ENCODE data around the gene B9D1.

Gene B9D1

GRCh38 chr17:19399750-19400450 lies 37.4 kb upstream of the B9D1 start:
- H3K27ac ChIP-seq: peak overlapping the region in 1 of 2 donors; percentile 48
- no peak overlapping the region for H3K4me3 ChIP-seq
- TF ChIP-seq, protein P1, sequence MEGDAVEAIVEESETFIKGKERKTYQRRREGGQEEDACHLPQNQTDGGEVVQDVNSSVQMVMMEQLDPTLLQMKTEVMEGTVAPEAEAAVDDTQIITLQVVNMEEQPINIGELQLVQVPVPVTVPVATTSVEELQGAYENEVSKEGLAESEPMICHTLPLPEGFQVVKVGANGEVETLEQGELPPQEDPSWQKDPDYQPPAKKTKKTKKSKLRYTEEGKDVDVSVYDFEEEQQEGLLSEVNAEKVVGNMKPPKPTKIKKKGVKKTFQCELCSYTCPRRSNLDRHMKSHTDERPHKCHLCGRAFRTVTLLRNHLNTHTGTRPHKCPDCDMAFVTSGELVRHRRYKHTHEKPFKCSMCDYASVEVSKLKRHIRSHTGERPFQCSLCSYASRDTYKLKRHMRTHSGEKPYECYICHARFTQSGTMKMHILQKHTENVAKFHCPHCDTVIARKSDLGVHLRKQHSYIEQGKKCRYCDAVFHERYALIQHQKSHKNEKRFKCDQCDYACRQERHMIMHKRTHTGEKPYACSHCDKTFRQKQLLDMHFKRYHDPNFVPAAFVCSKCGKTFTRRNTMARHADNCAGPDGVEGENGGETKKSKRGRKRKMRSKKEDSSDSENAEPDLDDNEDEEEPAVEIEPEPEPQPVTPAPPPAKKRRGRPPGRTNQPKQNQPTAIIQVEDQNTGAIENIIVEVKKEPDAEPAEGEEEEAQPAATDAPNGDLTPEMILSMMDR (IDR thresholded peaks at IDR 0.05): no peak
- DNase-seq (ENCODE audit: low spot score): peak; percentile 73

DNA sequence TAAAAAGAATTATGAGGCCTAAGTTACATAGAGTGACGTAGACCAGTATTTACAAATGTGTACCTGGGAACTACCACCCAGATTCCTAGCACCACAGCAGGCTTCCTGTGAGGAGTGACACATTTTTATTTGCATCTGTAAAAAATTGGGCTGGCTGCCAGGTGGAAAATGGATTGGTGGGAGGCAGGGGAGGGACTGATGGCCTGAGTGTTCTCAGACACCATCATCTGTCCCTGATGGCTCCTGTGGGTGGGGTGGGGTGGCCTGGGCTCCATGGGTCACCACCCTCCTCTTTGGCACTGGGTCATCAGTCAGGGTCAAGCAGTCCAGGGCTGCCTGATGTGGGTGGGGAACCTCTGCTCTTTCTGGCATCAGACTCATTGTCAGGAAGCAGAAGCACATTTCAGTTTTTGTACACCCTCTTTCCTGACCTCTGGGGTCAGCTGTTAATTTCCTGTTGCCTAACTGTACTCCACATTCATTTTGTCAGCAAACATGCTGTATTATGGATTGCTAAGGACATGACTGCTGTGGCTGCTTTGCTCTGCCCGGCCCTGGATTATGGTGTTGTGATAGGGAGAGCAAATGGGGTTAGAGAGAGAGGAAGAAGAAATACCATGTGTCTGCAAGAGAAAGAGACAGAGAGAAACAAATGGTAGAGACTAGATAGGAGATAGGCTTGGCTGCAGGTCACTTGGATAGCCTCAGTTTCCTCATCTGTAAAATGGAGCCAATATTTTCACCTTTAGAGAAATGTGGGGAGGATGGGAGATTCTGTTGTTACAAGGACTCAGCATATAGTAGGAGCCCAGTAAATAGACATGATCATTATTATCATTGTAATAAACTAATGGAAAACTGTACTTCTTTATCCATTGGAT lies 36.0 kb upstream of the B9D1 start:
- peak overlapping the region; percentile 74 to 82 for H3K27ac ChIP-seq
- TF ChIP-seq, protein P1 (IDR thresholded peaks at IDR 0.05): no peak
- no peak overlapping the region for H3K4me3 ChIP-seq
- peak; percentile 80 for DNase-seq (ENCODE audit: low spot score)

DNA sequence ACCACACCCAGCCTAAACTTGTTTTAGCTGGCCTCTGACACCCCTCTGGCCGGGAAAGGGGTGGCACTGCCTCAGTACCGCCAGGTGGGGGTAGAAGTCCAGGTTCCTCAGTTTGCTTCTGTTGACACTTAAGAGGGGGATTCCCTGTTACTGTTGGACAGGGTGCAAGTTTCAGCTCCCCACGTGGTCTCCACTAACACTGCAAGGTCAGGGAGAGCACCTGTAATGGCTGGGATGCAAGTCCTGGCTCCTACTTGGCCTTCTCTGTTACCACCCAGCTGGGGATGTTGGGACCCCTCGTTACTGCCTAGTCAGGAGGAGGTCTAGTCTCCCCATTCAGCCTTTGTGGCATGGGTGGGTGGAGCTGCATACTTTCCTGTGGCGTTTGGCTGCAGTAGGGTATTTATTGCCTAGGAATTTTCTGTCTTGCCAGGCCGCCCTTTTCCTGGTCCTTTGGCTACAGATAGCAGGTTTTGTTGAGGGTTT lies 35.1 kb upstream of the B9D1 start:
- Histone ChIP-seq H3K4me3 (no peak overlapping the region), H3K27ac (peak overlapping the region; percentile 74 to 82)
- TF ChIP-seq, protein P1 (IDR thresholded peaks at IDR 0.05): no peak
- peak; percentile 74 for DNase-seq (ENCODE audit: low spot score)

- TF ChIP-seq, protein P1 (IDR thresholded peaks at IDR 0.05): no peak
- Histone ChIP-seq H3K4me3 (no peak overlapping the region), H3K27ac (peak overlapping the region; percentile 96 to 99)
- DNase-seq (ENCODE audit: low spot score): peak; percentile 58
Measured at GRCh38 chr17:19392303-19392702, 29.8 kb upstream of the B9D1 start.

- no peak overlapping the region for H3K4me3 ChIP-seq
- TF ChIP-seq, protein P1 (IDR thresholded peaks at IDR 0.05): no peak
- peak; percentile 46 for DNase-seq (ENCODE audit: low spot score)
- peak overlapping the region; percentile 96 to 99 for H3K27ac ChIP-seq
Measured at GRCh38 chr17:19391432-19391831, 28.9 kb upstream of the B9D1 start.

DNA sequence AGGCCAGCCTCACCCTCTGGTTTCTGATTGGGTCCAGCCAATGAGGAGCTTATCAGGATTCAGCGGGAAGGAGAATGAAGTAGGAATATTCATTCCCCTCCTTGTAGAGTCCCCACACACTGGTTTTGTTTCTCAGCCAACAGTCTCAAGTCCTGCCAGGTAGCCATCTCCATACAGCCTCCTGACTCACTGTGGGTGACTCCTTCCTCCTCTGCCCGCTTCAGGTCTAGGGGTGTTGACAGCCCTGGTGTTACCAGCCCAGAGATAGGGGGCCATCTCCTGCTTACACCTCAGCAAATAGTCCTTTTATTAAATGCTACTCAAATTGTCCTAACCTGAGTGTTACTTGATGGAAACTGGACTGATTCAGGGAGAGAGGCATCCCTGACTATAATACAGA lies 28.4 kb upstream of the B9D1 start:
- Histone ChIP-seq H3K27ac (peak overlapping the region; percentile 96 to 99), H3K4me3 (no peak overlapping the region)
- TF ChIP-seq, protein P1 (IDR thresholded peaks at IDR 0.05): no peak
- peak; percentile 70 for DNase-seq (ENCODE audit: low spot score)

All from coronary artery (tissue), 2 donors.